ENCODE measurements around the gene FAF2. TPM values are rescaled to one million over a fixed set of nuclear protein-coding genes. Genes with fewer than 3 reads are reported as not detected.

The FAF2 gene
- total RNA-seq, 2 donors from 2014 or later = 23.0 to 31.2 TPM

DNA sequence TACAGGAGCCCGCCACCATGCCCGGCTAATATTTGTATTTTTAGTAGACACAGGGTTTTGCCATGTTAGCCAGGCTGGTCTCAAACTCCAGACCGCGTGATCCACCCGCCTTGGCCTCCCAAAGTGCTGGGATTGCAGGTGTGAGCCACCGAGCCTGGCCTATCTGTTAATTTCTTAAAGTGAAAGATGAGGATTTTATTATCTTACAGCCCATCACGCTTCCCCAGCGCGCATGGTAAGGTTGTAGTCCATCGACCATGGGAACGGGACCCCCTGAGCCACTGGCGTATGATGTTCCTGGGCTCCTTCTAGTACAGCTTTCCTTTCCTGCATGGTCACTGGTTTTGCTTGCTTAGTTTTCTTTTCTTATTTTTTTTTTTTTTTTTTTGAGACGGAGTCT, 109.7 kb downstream of the FAF2 start:
- Histone ChIP-seq H3K4me1 (ENCODE audit: control insufficient read depth in 1 of 2, low read depth in 2 of 2) (no peaks in the 10 kb centered on the region), H3K27ac (no peak overlapping the region), H3K27me3 (replicated peaks; ENCODE audit: insufficient read depth) (no peaks in the 10 kb centered on the region), H3K9me3 (no peaks in the 10 kb centered on the region), H3K4me3 (no peak overlapping the region), H3K36me3 (no peaks in the 10 kb centered on the region)
- TF ChIP-seq, protein P1, sequence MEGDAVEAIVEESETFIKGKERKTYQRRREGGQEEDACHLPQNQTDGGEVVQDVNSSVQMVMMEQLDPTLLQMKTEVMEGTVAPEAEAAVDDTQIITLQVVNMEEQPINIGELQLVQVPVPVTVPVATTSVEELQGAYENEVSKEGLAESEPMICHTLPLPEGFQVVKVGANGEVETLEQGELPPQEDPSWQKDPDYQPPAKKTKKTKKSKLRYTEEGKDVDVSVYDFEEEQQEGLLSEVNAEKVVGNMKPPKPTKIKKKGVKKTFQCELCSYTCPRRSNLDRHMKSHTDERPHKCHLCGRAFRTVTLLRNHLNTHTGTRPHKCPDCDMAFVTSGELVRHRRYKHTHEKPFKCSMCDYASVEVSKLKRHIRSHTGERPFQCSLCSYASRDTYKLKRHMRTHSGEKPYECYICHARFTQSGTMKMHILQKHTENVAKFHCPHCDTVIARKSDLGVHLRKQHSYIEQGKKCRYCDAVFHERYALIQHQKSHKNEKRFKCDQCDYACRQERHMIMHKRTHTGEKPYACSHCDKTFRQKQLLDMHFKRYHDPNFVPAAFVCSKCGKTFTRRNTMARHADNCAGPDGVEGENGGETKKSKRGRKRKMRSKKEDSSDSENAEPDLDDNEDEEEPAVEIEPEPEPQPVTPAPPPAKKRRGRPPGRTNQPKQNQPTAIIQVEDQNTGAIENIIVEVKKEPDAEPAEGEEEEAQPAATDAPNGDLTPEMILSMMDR (IDR thresholded peaks at IDR 0.05) = no peak
- ATAC-seq (ENCODE audit: insufficient number of reproducible peaks, low FRiP score, low read depth) (no peak), DNase-seq (ENCODE audit: low spot score) (no peak)

Other genes with a start within 250 kb of the FAF2 start
- 10 to 100 TPM; 17.7 to 20.3 TPM for gene SIMC1, start 210.0 kb upstream of the FAF2 start, total RNA-seq
- 100 to 1,000 TPM in 1 of 2 donors, 10 to 100 TPM in 1; 95.9 to 154 TPM for gene KIAA1191, start 86.6 kb upstream of the FAF2 start, total RNA-seq
- gene ARL10, start 82.9 kb upstream of the FAF2 start, total RNA-seq = 10 to 100 TPM; 10.4 to 14.8 TPM
- gene NOP16, start 59.8 kb upstream of the FAF2 start, total RNA-seq = 10 to 100 TPM in 1 of 2 donors, 1 to 10 TPM in 1; 6.3 to 12.6 TPM
- gene HIGD2A, start 59.6 kb upstream of the FAF2 start, total RNA-seq = 10 to 100 TPM; 45.2 to 57.5 TPM
- gene CLTB, start 31.8 kb upstream of the FAF2 start, total RNA-seq = 100 to 1,000 TPM; 155 to 192 TPM
- gene RNF44, start 89.0 kb downstream of the FAF2 start, total RNA-seq = 10 to 100 TPM; 11.1 to 14.7 TPM
- not detected for gene CDHR2, start 101.0 kb downstream of the FAF2 start, total RNA-seq
- 1 to 10 TPM in 1 of 2 donors, under 1 TPM in 1; 0.27 to 2.0 TPM for gene GPRIN1, start 161.8 kb downstream of the FAF2 start, total RNA-seq
- not detected for gene SNCB, start 182.1 kb downstream of the FAF2 start, total RNA-seq
- gene EIF4E1B, start 182.3 kb downstream of the FAF2 start, total RNA-seq = not detected
- gene TSPAN17, start 199.1 kb downstream of the FAF2 start, total RNA-seq = 10 to 100 TPM; 20.6 to 25.0 TPM